Stimulated activated naive CD4-positive, alpha-beta T cell (primary cell): ENCODE data around the gene GLIPR2.
"Not testable (repeated sequence)": the region's sequence is repeated elsewhere in the genome, so short reads cannot be mapped to it uniquely, and the experiment has no call there.

Experiments
- DNase-seq, 6 experiments: peaks; one replicate each; lab custom pipeline; 2025; lab: John Stamatoyannopoulos, UW

GLIPR2 gene

DNA sequence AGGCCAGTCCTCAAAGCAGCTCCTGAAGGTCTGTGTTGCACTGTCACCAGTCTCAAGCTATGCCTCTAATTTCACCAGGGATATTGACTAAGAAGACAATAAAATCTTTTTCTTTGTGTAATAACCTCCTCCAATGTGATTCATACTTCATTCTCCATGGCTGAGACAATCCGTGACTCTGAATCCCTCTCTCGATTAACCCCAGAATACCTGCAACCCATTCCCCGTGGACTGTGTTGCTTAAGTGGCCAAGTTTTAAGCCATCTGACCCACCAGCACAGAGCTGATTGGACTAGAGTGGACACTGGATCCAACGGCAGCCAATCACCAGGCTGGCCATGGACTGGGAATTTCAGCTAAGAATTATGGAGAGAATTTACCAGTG lies 27.2 kb downstream of the GLIPR2 start:
- no peak for DNase-seq

GRCh38 chr9:36164372-36164771 lies 27.8 kb downstream of the GLIPR2 start:
- DNase-seq, result no peak

DNA sequence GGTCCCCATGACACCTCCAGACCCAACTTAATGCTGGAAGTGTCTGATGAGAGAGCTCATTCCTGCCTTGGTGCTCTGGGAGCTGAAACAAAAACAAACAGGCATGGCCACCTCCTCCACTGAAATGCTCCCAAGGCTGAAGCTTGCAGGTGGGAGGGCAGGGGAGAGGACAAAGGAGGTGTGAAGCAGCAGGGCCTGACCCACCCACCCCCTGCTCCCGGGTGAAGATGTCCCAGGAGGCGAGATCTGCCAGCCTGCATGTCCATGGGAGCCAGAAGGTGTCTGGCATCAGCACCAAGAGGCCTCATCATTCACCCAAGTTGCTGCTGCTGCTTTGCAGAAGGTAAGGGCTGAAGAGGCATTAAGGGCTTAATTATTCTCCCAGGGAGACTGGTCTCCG lies 28.5 kb downstream of the GLIPR2 start:
- DNase-seq, result no peak

GRCh38 chr9:36165826-36166167 lies 29.3 kb downstream of the GLIPR2 start:
- no peak for DNase-seq

DNA sequence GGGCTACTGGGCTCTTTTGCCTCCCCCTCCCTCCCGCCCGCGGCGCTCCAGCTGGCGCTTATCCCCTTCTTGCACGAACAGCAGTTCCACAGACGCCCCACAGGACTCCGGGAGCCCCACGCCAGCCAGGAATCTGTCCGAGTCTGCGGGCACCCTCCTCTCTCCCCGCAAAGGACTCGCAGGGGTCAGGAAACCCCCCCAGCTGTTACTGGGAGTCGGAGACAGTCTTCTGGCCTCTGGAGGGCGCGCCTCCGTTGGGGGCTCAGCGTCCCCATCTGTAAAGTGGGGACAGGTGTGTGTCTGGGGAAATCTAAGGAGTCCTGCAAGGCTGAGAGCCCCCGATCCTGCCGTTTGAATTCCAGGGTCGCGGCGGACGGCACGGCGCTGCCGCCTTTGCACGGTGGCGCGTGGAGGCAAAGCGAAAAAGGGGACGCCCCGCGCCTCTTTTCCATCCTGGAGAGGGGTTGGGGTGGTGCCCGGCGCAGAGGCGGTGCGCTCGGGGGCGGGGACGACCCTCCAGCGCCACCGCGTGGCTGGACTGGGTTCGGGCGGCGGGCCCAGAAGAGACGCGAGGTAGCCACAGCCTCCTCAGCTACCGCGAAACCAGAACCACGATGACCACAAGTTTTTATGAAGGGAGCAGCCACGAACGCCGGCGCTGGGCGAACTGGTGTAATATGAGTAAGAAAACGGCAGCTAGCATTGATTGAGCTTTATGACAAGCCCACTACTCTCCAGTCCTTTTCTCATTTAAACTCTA lies 29.8 kb downstream of the GLIPR2 start:
- peak; percentile 47 to 83 (median 74) for DNase-seq

DNA sequence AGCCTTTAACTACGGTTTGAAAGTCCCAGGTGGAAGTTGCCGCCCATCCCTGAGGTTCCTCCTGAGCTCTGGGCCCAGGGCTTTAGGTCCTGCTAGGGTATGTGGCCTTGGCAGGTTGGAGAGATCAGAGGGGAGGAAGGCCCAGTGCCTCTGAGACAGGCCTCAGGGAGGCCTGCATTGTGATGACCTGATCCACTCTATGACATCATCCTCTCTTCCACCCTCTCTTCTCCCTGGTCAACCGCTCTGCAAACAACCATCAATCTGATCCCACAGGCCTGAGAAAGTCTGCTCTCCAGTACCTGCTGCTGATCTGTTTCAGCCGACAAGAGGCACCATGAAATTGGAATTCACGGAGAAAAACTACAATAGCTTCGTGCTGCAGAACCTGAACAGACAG lies 32.6 kb downstream of the GLIPR2 start, which contains the start of gene CCIN:
Gene CCIN (plus strand): TSS at position 223 of the 400 bp plus-strand sequence. CDS start 115 bp downstream, at position 338.
- no peak for DNase-seq

- DNase-seq, result no peak
These were observed 33.2 kb downstream of the GLIPR2 start for GRCh38 chr9:36169708-36170107.

DNA sequence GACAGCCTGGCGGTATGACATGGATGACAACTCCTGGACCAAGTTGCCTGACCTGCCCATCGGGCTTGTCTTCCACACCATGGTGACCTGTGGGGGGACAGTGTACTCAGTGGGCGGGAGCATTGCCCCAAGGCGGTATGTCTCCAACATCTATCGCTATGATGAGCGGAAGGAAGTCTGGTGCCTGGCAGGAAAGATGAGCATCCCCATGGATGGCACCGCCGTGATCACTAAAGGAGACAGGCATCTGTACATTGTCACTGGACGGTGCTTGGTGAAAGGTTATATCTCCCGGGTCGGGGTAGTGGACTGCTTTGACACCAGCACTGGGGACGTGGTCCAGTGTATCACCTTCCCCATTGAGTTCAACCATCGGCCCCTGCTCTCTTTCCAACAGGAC lies 34.0 kb downstream of the GLIPR2 start:
- no peak for DNase-seq

GRCh38 chr9:36173861-36174260 lies 37.3 kb downstream of the GLIPR2 start:
- no peak for DNase-seq

GRCh38 chr9:36174271-36174670 lies 37.7 kb downstream of the GLIPR2 start:
- DNase-seq, result no peak

DNA sequence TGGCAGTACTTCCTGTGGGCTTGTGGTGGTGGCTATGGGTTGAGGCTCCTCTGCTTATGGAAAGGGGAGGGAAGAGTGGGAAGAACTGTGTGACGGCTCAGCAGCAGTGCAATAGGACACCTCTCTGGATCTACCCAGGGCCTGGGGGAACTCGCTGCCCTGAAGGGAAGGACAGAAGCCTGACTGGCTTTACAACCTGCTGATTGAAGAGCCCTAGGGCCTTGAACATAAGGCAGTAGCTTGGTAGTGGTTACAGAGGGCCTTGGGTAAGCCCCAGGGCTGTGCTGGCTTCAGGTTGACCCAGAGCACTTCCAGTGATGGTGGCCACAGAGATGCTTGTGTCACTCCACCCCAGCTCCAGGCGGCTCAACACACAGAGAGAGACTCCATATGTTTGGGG lies 38.2 kb downstream of the GLIPR2 start:
- DNase-seq, result no peak

- not testable (repeated sequence) for DNase-seq
These were observed 38.7 kb downstream of the GLIPR2 start for GRCh38 chr9:36175209-36175608.

- DNase-seq, result not testable (repeated sequence)
These were observed 40.0 kb downstream of the GLIPR2 start for GRCh38 chr9:36176496-36176895.

GRCh38 chr9:36177571-36177970 lies 41.0 kb downstream of the GLIPR2 start:
- no peak for DNase-seq

GRCh38 chr9:36180243-36180642 lies 43.7 kb downstream of the GLIPR2 start:
- DNase-seq, result not testable (repeated sequence)

DNA sequence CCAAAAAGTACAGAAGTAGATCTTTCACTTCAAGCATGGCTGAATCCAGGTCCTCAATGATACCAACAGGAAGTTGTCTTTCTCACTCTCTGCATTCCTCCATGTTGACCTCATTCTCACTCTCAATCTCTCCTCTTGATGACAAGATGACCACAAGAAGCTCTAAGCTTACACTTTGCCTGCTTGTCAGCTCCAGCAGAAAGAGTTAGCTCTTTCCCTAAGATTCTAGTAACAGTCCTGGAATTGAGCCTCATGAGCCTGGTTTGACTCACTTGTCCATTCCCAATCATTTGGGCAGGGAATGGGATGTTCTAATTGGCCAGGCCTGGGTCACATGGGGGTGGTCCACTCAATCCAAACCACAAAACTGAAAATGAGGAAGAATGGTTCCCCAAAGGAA lies 50.9 kb downstream of the GLIPR2 start:
- no peak for DNase-seq

GRCh38 chr9:36188212-36188611 lies 51.7 kb downstream of the GLIPR2 start:
- no peak for DNase-seq

GRCh38 chr9:36189976-36190375 lies 53.4 kb downstream of the GLIPR2 start:
- DNase-seq, result no peak

DNA sequence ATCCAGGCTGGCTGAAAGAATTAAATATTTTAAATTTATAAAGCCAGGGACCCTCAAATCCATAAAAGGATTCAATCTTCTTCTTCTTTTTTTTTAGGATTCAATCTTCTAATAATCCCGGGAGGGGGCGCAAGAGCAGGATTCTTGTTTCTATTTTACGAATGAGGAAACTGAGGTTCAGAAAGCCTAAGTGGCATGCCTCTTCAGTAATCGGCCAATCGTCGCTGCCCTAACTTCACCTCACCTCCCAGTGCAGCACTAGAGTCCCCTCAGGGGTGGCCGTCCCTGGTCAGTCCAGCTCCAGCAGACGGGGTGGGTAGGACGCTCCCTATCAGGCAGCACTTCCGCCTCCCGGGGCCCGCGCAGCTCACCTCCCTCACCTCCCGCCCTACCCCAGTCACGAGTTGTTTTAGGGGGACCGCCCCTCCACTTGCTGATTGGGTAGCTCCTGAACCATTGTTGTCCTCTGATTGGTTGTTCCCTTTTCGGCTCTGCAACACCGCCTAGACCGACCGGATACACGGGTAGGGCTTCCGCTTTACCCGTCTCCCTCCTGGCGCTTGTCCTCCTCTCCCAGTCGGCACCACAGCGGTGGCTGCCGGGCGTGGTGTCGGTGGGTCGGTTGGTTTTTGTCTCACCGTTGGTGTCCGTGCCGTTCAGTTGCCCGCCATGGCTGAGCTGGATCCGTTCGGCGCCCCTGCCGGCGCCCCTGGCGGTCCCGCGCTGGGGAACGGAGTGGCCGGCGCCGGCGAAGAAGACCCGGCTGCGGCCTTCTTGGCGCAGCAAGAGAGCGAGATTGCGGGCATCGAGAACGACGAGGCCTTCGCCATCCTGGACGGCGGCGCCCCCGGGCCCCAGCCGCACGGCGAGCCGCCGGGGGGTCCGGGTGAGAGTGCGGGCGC lies 54.1 kb downstream of the GLIPR2 start, which contains the start of gene CLTA:
Gene CLTA (plus strand): TSS at position 534 of the 902 bp plus-strand sequence. CDS start 136 bp downstream, at position 670.
- peak; percentile 86 to 95 (median 94) for DNase-seq

DNA sequence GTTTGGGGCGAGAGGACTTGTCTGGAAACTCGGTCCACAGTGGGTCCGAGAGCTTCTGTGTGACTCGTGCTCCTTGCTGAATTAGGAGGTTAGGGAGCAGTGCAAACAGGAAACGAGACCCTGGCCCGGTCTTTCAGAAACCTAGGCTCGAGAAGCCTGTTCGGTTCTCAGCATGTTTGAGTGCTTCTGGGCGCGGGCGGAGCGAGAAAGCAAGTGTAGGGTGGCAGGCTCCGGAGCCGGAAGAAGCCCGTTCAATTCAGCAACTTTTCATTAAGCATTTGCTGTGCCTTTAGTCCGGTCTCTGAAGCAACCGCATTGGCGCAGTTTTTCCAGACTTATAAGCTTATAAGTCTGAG lies 54.7 kb downstream of the GLIPR2 start:
- peak in 5 of 6 experiments; percentile 16 to 65 (median 43) for DNase-seq

DNA sequence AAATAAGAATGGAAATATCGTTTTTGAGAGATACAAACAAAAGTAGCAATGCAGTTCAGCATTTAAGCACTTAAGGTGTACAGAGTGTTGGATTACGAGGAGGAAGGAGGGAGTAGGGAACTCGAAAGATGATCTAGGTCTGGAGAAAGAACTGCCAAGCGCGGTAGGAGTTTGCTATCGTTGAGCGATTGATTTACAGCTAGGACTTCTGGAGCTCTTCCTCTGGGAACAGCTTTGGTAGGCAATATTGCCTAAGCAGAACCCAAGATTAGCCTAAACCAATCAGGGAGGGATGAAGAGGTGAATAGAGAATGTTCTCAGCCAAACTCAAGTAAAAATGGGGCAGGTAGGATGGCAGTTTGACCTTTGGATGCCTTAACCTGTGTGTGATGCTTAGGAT lies 55.2 kb downstream of the GLIPR2 start:
- no peak for DNase-seq

- no peak for DNase-seq
These were observed 55.7 kb downstream of the GLIPR2 start for GRCh38 chr9:36192196-36192595.

GRCh38 chr9:36193023-36193422 lies 56.5 kb downstream of the GLIPR2 start:
- no peak for DNase-seq
